SK-N-MC (cell line): ENCODE measurements around the gene PCDHA12.
"Not testable (repeated sequence)": the region's sequence is repeated elsewhere in the genome, so short reads cannot be mapped to it uniquely, and the experiment has no call there.

Experiments
- DNase-seq: peaks from one replicate; pipeline ENCODE4 v3.0.0-alpha.2; 2011; ENCODE audit warnings: low read depth, low spot score
- H3K27ac ChIP-seq: fragments of 200-600 bp; sonication (generic); 2 replicates; pipeline ENCODE4 v1.5.1; 2016; ENCODE audit warnings: mixed run types
- H3K36me3 ChIP-seq: fragments of 200-600 bp; sonication (generic); 2 replicates; pipeline ENCODE4 v1.6.1; 2017; ENCODE audit warnings: antibody characterized with exemption, low read length, mixed read lengths; ENCODE audit not compliant: insufficient read depth
- H3K4me3 ChIP-seq: fragments of 200-600 bp; sonication (generic); 2 replicates; pipeline ENCODE4 v1.5.1; 2016
- H3K9ac ChIP-seq: fragments of 200-600 bp; sonication (generic); 2 replicates; pipeline ENCODE4 v1.8.0; 2017; ENCODE audit warnings: mixed run types, mixed read lengths; ENCODE audit not compliant: insufficient read length
- H3K9me3 ChIP-seq: fragments of 200-600 bp; sonication (generic); 2 replicates; pipeline ENCODE4 v1.6.1; 2017; ENCODE audit warnings: low read depth, mild to moderate bottlenecking, antibody characterized with exemption, low read length, moderate library complexity, mixed read lengths
- EZH2 ChIP-seq: fragments of 200-600 bp; sonication (generic); IDR thresholded peaks from one replicate; pipeline ENCODE4 v1.6.1; 2017; ENCODE audit warnings: antibody characterized with exemption
- FOXP2 ChIP-seq: optimal IDR thresholded peaks from 2 replicates; pipeline ENCODE3; 2011; ENCODE audit warnings: mild to moderate bottlenecking, moderate library complexity; ENCODE audit not compliant: insufficient read depth; ENCODE audit errors: extremely low read length, control extremely low read depth
- POLR2AphosphoS5 ChIP-seq: IDR thresholded peaks from 2 replicates; pipeline ENCODE4 v1.6.1; 2012; ENCODE audit warnings: mild to moderate bottlenecking, low read depth, low read length, borderline replicate concordance

The PCDHA12 gene

DNA sequence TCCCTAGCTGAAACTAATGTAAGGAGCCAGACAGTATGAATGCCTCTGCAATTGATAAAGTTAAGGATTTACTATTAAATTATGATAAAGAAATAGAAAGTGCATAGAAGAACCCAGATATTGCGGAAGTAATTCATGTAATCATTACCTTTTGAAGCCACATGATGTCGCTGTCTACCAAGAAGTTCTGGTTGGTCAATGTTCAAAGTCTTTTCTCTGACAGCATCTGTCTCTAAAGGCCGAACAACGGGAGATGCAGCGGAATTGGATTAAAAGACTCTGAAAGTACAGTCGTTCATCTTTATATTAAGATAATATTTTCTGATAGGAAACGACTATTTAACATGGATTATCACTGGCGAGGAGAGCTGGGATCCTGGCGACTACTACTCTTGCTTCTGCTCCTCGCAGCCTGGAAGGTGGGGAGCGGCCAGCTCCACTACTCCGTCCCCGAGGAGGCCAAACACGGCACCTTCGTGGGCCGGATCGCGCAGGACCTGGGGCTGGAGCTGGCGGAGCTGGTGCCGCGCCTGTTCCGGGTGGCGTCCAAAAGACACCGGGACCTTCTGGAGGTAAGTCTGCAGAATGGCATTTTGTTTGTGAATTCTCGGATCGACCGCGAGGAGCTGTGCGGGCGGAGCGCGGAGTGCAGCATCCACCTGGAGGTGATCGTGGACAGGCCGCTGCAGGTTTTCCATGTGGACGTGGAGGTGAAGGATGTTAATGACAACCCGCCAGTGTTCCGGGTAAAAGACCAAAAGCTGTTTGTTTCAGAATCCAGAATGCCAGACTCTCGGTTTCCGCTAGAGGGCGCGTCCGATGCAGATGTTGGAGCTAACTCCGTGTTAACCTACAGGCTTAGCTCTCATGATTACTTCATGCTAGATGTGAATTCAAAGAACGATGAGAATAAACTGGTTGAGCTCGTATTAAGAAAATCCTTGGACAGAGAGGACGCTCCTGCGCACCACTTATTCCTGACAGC lies 33.8 kb upstream of the PCDHA12 start, which contains the start of gene PCDHA8:
PCDHA8 (plus strand) TSS at position 210 of the 985 bp plus-strand sequence; CDS start at position 345, 135 bp downstream.
- Histone ChIP-seq H3K4me3 (no peak within 1 kb of the TSS), H3K36me3 (no peaks in the 10 kb centered on the region), H3K9me3 (no peaks in the 10 kb centered on the region), H3K9ac (no peak within 1 kb of the TSS), H3K27ac (no peak within 1 kb of the TSS)
- TF ChIP-seq FOXP2, result no peak
- no peak for TF ChIP-seq POLR2AphosphoS5
- TF ChIP-seq EZH2, result no peak
- DNase-seq, result no peak

DNA sequence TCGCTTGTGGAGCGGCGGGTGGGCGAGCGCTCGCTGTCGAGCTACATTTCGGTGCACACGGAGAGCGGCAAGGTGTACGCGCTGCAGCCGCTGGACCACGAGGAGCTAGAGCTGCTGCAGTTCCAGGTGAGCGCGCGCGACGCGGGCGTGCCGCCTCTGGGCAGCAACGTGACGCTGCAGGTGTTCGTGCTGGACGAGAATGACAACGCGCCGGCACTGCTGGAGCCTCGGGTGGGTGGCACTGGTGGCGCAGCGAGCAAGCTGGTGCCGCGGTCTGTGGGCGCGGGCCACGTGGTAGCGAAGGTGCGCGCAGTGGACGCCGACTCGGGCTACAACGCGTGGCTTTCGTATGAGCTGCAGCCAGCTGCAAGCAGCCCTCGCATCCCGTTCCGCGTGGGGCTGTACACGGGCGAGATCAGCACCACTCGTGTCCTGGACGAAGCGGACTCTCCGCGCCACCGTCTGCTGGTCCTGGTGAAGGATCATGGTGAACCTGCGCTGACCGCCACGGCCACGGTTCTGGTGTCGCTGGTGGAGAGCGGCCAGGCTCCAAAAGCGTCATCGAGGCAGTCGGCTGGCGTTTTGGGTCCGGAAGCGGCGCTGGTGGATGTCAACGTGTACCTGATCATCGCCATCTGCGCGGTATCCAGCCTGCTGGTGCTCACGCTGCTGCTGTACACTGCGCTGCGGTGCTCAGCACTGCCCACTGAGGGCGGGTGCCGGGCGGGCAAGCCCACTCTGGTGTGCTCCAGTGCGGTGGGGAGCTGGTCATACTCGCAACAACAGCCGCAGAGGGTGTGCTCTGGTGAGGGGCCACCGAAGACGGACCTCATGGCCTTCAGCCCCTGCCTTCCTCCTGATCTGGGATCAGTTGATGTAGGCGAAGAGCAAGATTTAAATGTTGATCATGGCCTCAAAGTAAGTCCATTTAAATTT lies 32.0 kb upstream of the PCDHA12 start:
- Histone ChIP-seq H3K27ac (no peak overlapping the region), H3K36me3 (no peaks in the 10 kb centered on the region), H3K9me3 (no peaks in the 10 kb centered on the region), H3K4me3 (no peak overlapping the region), H3K9ac (no peak overlapping the region)
- DNase-seq, result no peak
- TF ChIP-seq EZH2, result no peak
- no peak for TF ChIP-seq FOXP2
- TF ChIP-seq POLR2AphosphoS5, result no peak

DNA sequence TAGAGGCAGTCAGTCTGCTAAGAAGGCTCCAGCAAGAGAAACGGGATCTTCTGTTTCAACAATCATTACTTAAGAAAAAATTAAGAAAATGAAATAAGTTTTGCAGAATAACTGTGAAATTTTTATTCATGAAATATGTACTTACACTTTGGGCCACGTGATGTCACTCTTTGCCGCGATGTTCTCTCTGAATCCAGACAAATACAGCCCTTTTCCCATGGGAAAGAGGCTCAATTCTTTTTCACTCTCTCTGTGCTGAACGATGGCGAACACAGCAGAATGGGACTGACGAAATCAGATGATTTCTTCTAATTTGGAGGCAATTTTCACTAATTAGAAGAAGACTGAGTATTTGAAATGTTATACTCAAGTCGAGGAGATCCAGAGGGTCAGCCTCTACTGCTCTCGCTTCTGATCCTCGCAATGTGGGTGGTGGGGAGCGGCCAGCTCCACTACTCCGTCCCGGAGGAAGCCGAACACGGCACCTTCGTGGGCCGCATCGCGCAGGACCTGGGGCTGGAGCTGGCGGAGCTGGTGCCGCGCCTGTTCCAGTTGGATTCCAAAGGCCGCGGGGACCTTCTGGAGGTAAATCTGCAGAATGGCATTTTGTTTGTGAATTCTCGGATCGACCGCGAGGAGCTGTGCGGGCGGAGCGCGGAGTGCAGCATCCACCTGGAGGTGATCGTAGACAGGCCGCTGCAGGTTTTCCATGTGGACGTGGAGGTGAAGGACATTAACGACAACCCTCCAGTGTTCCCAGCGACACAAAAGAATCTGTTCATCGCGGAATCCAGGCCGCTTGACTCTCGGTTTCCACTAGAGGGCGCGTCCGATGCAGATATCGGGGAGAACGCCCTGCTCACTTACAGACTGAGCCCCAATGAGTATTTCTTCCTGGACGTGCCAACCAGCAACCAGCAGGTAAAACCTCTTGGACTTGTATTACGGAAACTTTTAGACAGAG lies 26.7 kb upstream of the PCDHA12 start, which contains the start of gene PCDHA9:
PCDHA9 (plus strand) TSS at position 244 of the 964 bp plus-strand sequence; CDS start at position 358, 114 bp downstream.
- H3K27ac ChIP-seq, H3K36me3 ChIP-seq, H3K9ac ChIP-seq, DNase-seq, H3K9me3 ChIP-seq, H3K4me3 ChIP-seq: not testable (repeated sequence)

- H3K36me3 ChIP-seq, DNase-seq, H3K9me3 ChIP-seq, H3K9ac ChIP-seq, H3K4me3 ChIP-seq, H3K27ac ChIP-seq: not testable (repeated sequence)
Measured at GRCh38 chr5:140849831-140850634, 25.1 kb upstream of the PCDHA12 start.

- no peaks in the 10 kb centered on the region for H3K9me3 ChIP-seq
- no peak within 1 kb of the TSS for H3K4me3 ChIP-seq
- peak; percentile 56 for DNase-seq
- H3K9ac ChIP-seq, result no peak within 1 kb of the TSS
- no peak within 1 kb of the TSS for H3K27ac ChIP-seq
- H3K36me3 ChIP-seq, result no peaks in the 10 kb centered on the region
- TF ChIP-seq EZH2 (no peak), FOXP2 (no peak), POLR2AphosphoS5 (no peak)
Measured at GRCh38 chr5:140855772-140856674, 19.1 kb upstream of the PCDHA12 start, which contains the start of gene PCDHA10. Gene PCDHA10, plus strand, starts transcription at chr5:140855897. Its CDS starts 152 bp downstream, at chr5:140856049.

GRCh38 chr5:140857177-140857986 lies 17.7 kb upstream of the PCDHA12 start:
- Histone ChIP-seq H3K36me3 (no peaks in the 10 kb centered on the region), H3K9ac (no peak overlapping the region), H3K9me3 (no peaks in the 10 kb centered on the region), H3K27ac (no peak overlapping the region), H3K4me3 (no peak overlapping the region)
- no peak for TF ChIP-seq EZH2
- no peak for DNase-seq
